ENCODE measurements around the gene ANKRD52. TPM values are rescaled to one million over a fixed set of nuclear protein-coding genes. Genes with fewer than 3 reads are reported as not detected.
"Not testable (repeated sequence)": the region's sequence is repeated elsewhere in the genome, so short reads cannot be mapped to it uniquely, and the experiment has no call there.

ANKRD52 gene
- polyA plus RNA-seq, 10 donors = 14.1 to 21.7 (median 18.1) TPM

GRCh38 chr12:56274299-56274698 is 16.1 kb upstream of the ANKRD52 start:
- no peak for DNase-seq

DNA sequence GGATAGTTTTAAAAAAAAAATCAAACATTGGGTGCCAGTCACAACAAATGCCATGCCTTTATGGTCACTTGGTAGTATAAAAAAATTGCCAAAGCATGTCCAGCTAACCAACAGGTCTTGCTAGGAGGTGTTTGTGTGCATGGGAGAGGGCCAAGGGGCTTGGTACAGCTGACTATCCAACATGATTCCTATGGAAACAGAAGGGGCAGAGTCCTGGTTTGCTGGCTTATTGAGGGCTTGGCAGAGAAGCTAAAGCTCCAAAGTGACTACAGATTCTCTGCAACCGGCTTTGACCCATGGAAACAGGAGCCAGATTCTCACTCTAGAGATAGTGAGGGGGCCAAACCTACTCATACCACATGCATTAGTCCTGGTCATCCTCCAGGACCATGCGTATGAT is 14.3 kb upstream of the ANKRD52 start:
- DNase-seq = not testable (repeated sequence)

DNA sequence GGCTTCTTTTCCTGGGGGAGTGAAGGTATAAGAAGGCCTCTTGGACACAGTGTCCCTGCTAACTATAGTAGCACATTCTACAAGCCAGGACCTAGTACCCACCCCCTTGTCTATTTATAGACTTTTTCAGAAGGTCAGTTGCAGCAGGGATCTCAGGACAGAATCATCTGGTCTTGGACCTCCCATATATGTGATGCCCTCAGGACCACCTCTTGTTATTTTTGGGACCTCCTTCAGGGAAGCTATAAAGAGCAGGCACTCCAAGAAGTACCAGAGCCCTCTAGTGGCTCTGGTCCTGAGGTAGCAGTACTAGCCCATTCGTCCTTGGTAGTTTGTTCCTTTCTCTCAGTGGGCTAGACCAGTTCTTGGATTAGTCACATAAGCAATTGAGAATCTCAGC is 12.8 kb upstream of the ANKRD52 start:
- peak in 1 of 3 donors; percentile 30 for DNase-seq

- DNase-seq = no peak
Observed at GRCh38 chr12:56267443-56268071, 9.4 kb upstream of the ANKRD52 start.

DNA sequence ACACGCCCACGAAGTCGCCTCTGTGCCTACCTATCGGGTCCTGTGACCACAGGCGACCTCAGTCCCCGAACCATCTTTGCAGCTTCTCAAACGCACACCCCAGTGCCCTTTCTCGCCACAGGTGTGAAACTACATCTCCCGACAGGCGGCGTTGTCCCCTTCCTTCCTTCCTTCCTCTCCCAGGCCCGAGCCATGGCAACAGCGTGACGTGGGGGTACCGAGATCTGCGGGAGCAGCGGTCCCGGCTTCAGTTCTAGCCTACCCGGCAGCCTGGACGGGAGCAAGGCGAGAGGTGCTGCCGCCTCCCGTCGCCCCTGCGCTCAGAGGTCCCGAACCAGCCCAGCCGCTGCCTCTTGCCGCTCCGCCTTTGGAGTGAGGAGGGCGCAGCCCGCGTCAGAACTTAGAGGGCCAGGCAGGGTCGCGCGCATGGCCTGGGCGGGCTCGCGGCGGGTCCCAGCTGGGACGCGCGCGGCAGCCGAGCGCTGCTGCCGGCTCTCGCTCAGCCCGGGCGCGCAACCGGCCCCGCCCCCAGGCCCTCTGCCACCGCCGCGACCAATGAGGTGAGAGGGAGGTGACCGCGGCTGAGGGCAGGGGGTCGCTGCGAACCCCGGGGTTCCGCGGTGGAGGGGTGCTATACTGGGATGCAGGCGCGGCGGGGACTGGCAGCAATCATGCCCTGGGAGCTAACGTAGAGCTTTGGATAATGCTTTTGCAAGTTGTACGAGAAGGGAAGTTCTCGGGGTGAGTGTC is 8.7 kb upstream of the ANKRD52 start, which contains the start of gene COQ10A:
TSS of gene COQ10A (plus strand) at position 250 of the 750 bp plus-strand sequence. CDS start at position 427, 177 bp downstream.
- DNase-seq = peak; percentile 85 to 98 (median 91)

- DNase-seq = not testable (repeated sequence)
Observed at GRCh38 chr12:56266068-56266692, 8.0 kb upstream of the ANKRD52 start.

GRCh38 chr12:56262955-56263354 is 4.8 kb upstream of the ANKRD52 start:
- not testable (repeated sequence) for DNase-seq

GRCh38 chr12:56261503-56262232 is 3.5 kb upstream of the ANKRD52 start:
- peak in 1 of 3 donors; percentile 71 for DNase-seq

- DNase-seq = no peak
Observed at GRCh38 chr12:56260921-56261320, 2.7 kb upstream of the ANKRD52 start.

DNA sequence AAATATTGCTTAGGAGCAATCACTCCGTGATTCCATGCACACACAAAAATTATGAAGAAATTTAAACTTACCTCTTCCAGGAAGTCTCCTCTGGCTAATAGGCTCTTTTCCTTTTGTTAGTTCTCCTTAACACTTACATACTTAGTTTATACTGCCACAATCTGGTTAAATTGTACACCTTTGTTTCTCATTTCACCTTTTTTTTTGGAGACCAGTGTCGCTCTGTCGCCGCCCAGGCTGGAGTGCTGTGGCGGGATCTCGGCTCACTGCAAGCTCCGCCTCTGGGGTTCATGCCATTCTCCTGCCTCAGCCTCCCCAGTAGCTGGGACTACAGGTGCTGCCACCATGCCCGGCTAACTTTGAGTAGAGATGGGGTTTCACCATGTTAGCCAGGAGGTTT is 2.2 kb upstream of the ANKRD52 start:
- DNase-seq = no peak

DNA sequence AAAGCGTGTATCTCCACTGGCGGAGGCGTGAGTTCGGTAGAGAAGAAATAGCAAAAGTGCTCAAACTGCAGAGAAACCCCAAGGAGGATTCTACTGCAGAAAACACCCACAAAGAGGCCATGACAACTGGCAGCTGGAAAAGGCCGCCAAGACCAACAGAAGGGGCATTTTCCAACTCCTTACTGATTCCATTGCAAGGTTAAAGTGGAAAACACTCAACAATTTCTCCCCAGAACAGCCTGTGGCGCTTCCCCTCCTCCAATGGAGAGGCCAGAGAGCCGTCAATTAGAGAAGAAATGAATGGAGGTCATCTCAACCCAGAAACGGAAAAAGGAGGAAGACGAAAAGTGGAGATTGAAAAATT is 618 bp upstream of the ANKRD52 start:
- DNase-seq = no peak

- DNase-seq = peak in 2 of 3 donors; percentile 16 to 60
Observed at GRCh38 chr12:56257491-56258067, 605 bp downstream of the ANKRD52 start.

DNA sequence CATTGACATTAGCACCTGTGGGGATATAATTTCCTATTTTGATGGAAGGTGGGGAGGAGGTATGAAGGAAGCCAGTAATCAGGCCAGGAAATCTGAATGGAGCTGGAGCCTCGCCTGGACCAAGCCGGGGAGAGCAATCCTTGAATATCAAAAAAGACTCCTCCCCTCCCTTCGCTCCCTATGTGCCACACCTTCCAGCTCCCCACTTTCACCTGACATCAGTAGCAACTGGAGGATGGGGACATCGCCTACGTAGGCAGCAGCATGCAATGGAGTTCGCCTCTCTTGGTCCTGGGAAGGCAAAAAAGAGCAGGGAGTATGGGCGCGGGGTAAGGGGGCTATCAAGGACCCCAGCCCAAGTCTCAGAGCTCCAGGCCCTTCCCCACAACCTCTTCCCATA is 1.1 kb downstream of the ANKRD52 start:
- no peak for DNase-seq

DNA sequence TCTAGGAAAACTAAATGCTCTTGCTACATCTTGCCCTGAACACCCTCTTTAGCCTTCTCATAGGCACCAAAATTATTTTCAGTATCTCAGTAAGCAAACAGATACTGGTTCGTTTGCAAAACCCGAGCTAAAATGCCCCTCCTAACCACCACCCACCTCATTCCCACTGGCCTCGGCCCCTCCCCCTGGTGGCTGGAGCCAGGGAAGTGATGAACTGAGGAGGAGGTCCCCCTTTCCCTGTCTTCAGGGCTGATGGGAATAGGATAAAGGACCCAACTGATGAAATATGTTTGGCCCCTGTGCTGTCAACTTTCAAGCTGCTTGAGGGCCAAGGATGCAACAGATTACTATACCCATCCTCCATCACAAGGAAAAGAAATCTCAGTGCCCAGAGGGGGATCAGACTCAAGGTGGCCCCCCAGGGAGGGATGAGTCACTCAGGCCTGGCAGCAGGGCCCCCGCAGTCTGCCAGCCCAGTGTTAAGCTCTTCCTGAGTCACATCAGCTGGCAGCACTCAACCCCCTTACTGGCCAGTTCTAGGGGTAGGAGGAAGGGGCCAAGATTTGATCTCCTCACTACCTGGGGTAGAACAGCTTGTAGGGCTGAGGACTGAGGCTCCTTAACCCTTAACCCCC is 1.7 kb downstream of the ANKRD52 start:
- no peak for DNase-seq

DNA sequence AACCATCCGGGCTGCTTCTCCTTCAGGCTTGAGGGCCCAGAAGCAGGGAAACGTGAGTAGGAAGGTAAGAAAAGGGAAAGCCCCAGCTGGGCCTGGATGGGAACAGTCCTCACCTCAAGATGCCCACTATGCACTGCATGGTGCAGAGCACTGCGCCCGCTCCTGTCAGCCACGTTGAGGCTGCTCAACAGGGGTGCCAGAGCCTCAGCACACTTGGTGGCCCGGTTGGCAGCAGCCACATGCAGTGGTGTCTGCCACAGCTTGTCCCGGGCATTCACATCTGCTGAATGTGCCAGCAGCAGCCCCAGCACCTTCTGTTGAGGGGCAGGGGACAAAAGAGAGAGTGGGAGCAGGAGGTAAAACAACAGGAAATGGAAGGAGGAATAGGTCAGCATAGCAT is 2.5 kb downstream of the ANKRD52 start:
- DNase-seq = no peak

- no peak for DNase-seq
Observed at GRCh38 chr12:56253091-56253490, 5.1 kb downstream of the ANKRD52 start.

- no peak for DNase-seq
Observed at GRCh38 chr12:56252649-56253048, 5.5 kb downstream of the ANKRD52 start.

GRCh38 chr12:56248711-56249110 is 9.5 kb downstream of the ANKRD52 start:
- no peak for DNase-seq

DNA sequence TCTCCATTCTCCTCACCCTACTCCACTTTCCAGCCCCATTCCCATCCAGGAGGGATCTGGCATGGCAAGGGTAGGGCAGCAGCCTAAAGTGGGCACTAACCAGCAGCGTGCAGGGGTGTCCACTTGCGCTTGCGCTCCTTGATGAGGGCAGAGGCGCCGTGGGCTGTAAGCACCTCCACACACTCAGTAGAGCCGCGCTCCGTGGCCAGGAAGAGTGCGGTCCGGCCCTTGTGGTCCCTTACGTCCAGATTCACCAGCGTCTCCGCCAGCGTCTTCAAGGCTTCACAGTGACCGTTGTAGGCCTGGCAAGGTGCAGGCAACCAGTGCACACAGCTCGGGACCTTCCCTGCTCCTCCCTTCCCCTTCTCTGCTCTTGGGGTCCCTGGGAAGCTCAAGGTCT is 10.3 kb downstream of the ANKRD52 start:
- no peak for DNase-seq

GRCh38 chr12:56244494-56244893 is 13.7 kb downstream of the ANKRD52 start:
- no peak for DNase-seq

DNA sequence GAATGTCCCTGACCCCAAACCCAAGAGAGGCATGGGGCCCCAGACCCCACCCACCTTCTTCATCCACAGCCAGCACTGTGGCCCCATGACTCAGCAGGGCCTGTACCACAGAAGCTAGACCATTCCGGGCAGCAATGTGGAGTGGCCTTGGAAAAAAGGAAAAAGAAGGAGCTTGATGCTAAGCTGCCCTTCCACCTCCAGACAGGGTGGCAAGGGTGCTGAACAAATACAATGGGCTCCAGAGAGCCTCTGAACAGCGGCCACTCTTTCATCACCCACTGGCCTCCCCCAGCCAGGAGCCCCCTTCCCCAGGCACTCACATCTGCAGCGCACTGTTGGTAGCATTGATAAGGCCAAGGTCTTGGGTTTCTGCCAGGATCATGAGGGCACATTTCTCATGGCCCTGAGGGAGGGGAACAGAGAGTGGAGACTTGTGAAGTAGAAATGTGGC is 14.4 kb downstream of the ANKRD52 start:
- DNase-seq = no peak

Data from muscle of back (tissue), 11 donors.